SK-N-SH (cell line): ENCODE data around the gene HACD4.

Source experiments
- EP300 ChIP-seq, 2 experiments: IDR thresholded peaks; 2 replicates each; pipeline versions ENCODE4 v1.4.0 to v1.6.1; 2012; ENCODE audit warnings: borderline replicate concordance in 1 of 2, low read depth in 1 of 2, low read length in 1 of 2
- POLR2AphosphoS5 ChIP-seq: IDR thresholded peaks from 2 replicates; pipeline ENCODE4 v1.6.1; 2012; ENCODE audit warnings: low read depth, low read length
- RAD21 ChIP-seq: IDR thresholded peaks from 2 replicates; pipeline ENCODE4 v1.6.1; 2012; ENCODE audit warnings: mild to moderate bottlenecking, low read length
- RCOR1 ChIP-seq: fragments of 150-350 bp; IDR thresholded peaks from 2 replicates; pipeline ENCODE4 v1.6.1; 2017; ENCODE audit warnings: antibody characterized with exemption, low read length
- YY1 ChIP-seq: IDR thresholded peaks from 2 replicates; pipeline ENCODE4 v1.4.0; 2012; ENCODE audit warnings: low read depth, mild to moderate bottlenecking
- TF ChIP-seq, protein P1 (sequence below): fragments of 200-600 bp; sonication (generic); IDR thresholded peaks from 2 replicates; pipeline ENCODE4 v1.6.1; 2017; ENCODE audit warnings: antibody characterized with exemption, mild to moderate bottlenecking, moderate library complexity
- TF ChIP-seq, protein P2 (sequence below): IDR thresholded peaks from 2 replicates; pipeline ENCODE4 v1.4.0; 2012; ENCODE audit warnings: low read depth, borderline replicate concordance
- TF ChIP-seq, protein P3 (sequence below): fragments of 150-350 bp; IDR thresholded peaks from 2 replicates; pipeline ENCODE4 v1.6.1; 2017; ENCODE audit warnings: antibody characterized with exemption, low read length, low read depth, borderline replicate concordance

DNA sequence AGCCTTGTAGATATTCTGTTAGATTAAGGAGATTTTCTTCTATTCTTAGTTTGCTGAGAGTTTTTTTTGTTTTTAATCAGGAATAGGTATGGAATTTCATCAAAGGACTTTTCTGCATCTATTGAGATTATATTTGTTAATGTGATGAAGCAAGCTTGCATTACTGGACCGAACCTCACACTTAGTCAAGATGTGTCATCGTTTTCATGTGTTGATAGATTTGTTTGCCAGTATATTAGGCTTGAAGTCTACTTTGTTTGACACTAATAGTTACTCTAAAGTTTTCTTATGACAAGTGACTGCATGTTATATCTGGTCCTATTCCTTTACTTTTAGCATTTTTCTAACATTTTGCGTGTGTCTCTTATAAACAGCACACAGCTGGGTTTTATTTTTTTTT, 12.4 kb upstream of the HACD4 start:
- TF ChIP-seq, protein P1, sequence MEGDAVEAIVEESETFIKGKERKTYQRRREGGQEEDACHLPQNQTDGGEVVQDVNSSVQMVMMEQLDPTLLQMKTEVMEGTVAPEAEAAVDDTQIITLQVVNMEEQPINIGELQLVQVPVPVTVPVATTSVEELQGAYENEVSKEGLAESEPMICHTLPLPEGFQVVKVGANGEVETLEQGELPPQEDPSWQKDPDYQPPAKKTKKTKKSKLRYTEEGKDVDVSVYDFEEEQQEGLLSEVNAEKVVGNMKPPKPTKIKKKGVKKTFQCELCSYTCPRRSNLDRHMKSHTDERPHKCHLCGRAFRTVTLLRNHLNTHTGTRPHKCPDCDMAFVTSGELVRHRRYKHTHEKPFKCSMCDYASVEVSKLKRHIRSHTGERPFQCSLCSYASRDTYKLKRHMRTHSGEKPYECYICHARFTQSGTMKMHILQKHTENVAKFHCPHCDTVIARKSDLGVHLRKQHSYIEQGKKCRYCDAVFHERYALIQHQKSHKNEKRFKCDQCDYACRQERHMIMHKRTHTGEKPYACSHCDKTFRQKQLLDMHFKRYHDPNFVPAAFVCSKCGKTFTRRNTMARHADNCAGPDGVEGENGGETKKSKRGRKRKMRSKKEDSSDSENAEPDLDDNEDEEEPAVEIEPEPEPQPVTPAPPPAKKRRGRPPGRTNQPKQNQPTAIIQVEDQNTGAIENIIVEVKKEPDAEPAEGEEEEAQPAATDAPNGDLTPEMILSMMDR: no peak
- TF ChIP-seq EP300 (IDR thresholded peaks at IDR 0.05; ENCODE audit: borderline replicate concordance in 1 of 2, low read depth in 1 of 2, low read length in 1 of 2) (no peak), POLR2AphosphoS5 (no peak), YY1 (no peak), RCOR1 (no peak), RAD21 (no peak)
- TF ChIP-seq, protein P2, sequence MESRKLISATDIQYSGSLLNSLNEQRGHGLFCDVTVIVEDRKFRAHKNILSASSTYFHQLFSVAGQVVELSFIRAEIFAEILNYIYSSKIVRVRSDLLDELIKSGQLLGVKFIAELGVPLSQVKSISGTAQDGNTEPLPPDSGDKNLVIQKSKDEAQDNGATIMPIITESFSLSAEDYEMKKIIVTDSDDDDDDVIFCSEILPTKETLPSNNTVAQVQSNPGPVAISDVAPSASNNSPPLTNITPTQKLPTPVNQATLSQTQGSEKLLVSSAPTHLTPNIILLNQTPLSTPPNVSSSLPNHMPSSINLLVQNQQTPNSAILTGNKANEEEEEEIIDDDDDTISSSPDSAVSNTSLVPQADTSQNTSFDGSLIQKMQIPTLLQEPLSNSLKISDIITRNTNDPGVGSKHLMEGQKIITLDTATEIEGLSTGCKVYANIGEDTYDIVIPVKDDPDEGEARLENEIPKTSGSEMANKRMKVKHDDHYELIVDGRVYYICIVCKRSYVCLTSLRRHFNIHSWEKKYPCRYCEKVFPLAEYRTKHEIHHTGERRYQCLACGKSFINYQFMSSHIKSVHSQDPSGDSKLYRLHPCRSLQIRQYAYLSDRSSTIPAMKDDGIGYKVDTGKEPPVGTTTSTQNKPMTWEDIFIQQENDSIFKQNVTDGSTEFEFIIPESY: no peak
- TF ChIP-seq, protein P3, sequence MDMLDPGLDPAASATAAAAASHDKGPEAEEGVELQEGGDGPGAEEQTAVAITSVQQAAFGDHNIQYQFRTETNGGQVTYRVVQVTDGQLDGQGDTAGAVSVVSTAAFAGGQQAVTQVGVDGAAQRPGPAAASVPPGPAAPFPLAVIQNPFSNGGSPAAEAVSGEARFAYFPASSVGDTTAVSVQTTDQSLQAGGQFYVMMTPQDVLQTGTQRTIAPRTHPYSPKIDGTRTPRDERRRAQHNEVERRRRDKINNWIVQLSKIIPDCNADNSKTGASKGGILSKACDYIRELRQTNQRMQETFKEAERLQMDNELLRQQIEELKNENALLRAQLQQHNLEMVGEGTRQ: no peak
